GM10266 (cell line): ENCODE results near the gene CPPED1.

Experiments
- DNase-seq: peaks from one replicate; pipeline ENCODE4 v3.0.0; 2012; ENCODE audit errors: extremely low spot score
- CTCF ChIP-seq: IDR thresholded peaks from 2 replicates; pipeline ENCODE4 v1.5.1; 2012; ENCODE audit warnings: mild to moderate bottlenecking, low read depth; ENCODE audit not compliant: control insufficient read depth, insufficient read depth; ENCODE audit errors: missing control alignments

CPPED1 gene

GRCh38 chr16:12678983-12679382, 124.7 kb downstream of the CPPED1 start:
- no peak for DNase-seq
- TF ChIP-seq CTCF = no peak

- DNase-seq = no peak
Observed at GRCh38 chr16:12677502-12677901, 126.2 kb downstream of the CPPED1 start.

GRCh38 chr16:12675852-12676251, 127.8 kb downstream of the CPPED1 start:
- DNase-seq = no peak
- no peak for TF ChIP-seq CTCF

More at GRCh38 chr16:12677502-12677901, 126.2 kb downstream of the CPPED1 start:
- no peak for TF ChIP-seq CTCF

- DNase-seq = no peak
- no peak for TF ChIP-seq CTCF
Observed at GRCh38 chr16:12675046-12675445, 128.6 kb downstream of the CPPED1 start.

- DNase-seq = no peak
- no peak for TF ChIP-seq CTCF
Observed at GRCh38 chr16:12674524-12674923, 129.2 kb downstream of the CPPED1 start.

GRCh38 chr16:12674071-12674470, 129.6 kb downstream of the CPPED1 start:
- TF ChIP-seq CTCF = no peak
- no peak for DNase-seq

- DNase-seq = no peak
- no peak for TF ChIP-seq CTCF
Observed at GRCh38 chr16:12673466-12673865, 130.2 kb downstream of the CPPED1 start.

- no peak for TF ChIP-seq CTCF
- DNase-seq = no peak
Observed at GRCh38 chr16:12672986-12673385, 130.7 kb downstream of the CPPED1 start.
